ENCODE measurements around the gene TPP1. TPM values are rescaled to one million over a fixed set of nuclear protein-coding genes. Genes with fewer than 3 reads are reported as not detected.
A peak's percentile ranks its signal among the peaks of the same experiment; 100 is the strongest.

TPP1 gene
- total and polyA plus RNA-seq, 7 donors: 13.2 to 60.3 (median 47.9) TPM

DNA sequence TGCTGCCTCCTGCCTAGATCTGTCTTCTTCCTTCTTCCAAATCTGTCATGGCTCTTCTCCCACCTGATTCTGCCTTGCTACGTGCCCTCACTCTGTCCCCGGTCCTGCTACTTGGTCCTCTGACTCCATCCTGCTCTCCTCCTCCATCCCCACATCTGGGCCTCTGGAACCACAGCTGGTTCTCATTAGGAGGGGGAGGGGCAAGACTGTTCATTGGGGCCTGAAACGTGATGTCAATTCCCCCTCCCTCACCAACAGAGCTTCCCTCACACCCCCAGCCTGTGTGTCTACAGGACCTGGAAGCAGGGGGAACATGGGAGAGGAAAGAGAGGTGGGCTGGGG, 27.3 kb upstream of the TPP1 start:
- no peaks in the 10 kb centered on the region for H3K9me3 ChIP-seq
- H3K27ac ChIP-seq: peak overlapping the region; percentile 70 to 73 (median 72)
- peak; percentile 84 for DNase-seq
- no peaks in the 10 kb centered on the region for H3K27me3 ChIP-seq
- intact Hi-C loops (cut with DNase I): no loop called here
- H3K4me1 ChIP-seq: peaks cover 0 to 46% (median 40%) of the 10 kb centered on the region in 4 donors
- H3K4me3 ChIP-seq: no peak overlapping the region
- TF ChIP-seq POLR2A (IDR thresholded peaks at IDR 0.05) (no peak), EP300 (IDR thresholded peaks at IDR 0.05) (no peak), POLR2AphosphoS5 (IDR thresholded peaks at IDR 0.05) (peak in 2 of 4 donors; percentile 34 to 35)
- TF ChIP-seq, protein P1, sequence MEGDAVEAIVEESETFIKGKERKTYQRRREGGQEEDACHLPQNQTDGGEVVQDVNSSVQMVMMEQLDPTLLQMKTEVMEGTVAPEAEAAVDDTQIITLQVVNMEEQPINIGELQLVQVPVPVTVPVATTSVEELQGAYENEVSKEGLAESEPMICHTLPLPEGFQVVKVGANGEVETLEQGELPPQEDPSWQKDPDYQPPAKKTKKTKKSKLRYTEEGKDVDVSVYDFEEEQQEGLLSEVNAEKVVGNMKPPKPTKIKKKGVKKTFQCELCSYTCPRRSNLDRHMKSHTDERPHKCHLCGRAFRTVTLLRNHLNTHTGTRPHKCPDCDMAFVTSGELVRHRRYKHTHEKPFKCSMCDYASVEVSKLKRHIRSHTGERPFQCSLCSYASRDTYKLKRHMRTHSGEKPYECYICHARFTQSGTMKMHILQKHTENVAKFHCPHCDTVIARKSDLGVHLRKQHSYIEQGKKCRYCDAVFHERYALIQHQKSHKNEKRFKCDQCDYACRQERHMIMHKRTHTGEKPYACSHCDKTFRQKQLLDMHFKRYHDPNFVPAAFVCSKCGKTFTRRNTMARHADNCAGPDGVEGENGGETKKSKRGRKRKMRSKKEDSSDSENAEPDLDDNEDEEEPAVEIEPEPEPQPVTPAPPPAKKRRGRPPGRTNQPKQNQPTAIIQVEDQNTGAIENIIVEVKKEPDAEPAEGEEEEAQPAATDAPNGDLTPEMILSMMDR (IDR thresholded peaks at IDR 0.05): no peak
- H3K36me3 ChIP-seq: peaks cover 0 to 10% (median 5%) of the 10 kb centered on the region in 4 donors
- 37 to 72% methylated on average over 3 of the region's 3 CpGs for WGBS, 2 donors

DNA sequence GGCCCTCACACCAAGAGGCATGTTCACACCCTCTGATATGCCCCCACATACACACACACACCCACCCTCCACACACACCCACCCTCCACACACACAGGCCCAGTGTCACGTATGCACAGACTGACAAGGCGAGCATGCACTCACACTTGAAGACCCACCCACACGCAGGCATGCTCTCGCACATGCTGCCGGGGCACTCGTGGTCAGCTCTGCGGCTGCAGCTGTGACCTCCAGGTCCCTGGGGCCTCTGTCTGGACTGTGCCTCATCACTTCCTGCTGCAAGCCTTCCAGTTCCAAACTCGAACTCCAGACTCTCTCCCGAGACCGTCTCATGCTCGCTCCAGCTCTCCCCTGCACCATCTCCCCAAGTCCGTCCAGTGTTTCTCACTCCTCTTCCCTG, 26.8 kb upstream of the TPP1 start:
- WGBS, 2 donors: 62 to 80% methylated on average over 12 of the region's 12 CpGs
- Histone ChIP-seq H3K27me3 (no peaks in the 10 kb centered on the region), H3K9me3 (no peaks in the 10 kb centered on the region), H3K36me3 (peaks cover 0 to 14% (median 5%) of the 10 kb centered on the region in 4 donors), H3K27ac (peak overlapping the region; percentile 70 to 73 (median 72)), H3K4me1 (peaks cover 0 to 46% (median 40%) of the 10 kb centered on the region in 4 donors), H3K4me3 (no peak overlapping the region)
- intact Hi-C loops (cut with DNase I): no loop called here
- peak; percentile 82 for DNase-seq
- TF ChIP-seq EP300 (IDR thresholded peaks at IDR 0.05) (no peak), POLR2A (IDR thresholded peaks at IDR 0.05) (no peak), POLR2AphosphoS5 (IDR thresholded peaks at IDR 0.05) (no peak)
- TF ChIP-seq, protein P1 (IDR thresholded peaks at IDR 0.05): no peak

DNA sequence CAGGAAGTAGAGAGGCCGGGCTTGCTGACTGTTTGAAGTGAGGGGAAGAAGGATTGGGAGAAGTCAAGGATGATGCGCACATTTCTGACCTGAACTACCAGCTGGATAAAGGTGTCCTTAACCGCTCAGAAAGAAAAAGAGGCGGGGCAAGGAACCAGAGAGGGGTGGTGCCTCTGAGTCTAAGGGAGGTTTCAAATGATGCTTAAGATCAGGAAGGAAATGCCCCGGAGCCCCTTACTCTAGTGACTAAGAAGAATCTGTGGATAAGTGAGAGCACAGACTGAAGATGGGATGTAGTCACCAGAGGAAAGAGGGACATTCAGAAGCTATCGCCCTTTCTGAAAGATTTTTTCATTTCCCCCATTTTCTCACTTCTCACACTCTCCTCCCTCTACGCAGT, 23.7 kb upstream of the TPP1 start:
- Histone ChIP-seq H3K27ac (no peak overlapping the region), H3K27me3 (no peaks in the 10 kb centered on the region), H3K9me3 (no peaks in the 10 kb centered on the region), H3K36me3 (peaks cover 0 to 33% (median 12%) of the 10 kb centered on the region in 4 donors), H3K4me1 (peaks cover 0 to 48% (median 43%) of the 10 kb centered on the region in 4 donors), H3K4me3 (no peak overlapping the region)
- DNase-seq: peak; percentile 25
- intact Hi-C loops (cut with DNase I): no loop called here
- TF ChIP-seq, protein P1 (IDR thresholded peaks at IDR 0.05): no peak
- TF ChIP-seq EP300 (IDR thresholded peaks at IDR 0.05): no peak
- TF ChIP-seq POLR2A (IDR thresholded peaks at IDR 0.05): no peak
- TF ChIP-seq POLR2AphosphoS5 (IDR thresholded peaks at IDR 0.05): no peak
- 84 to 85% methylated on average over 7 of the region's 7 CpGs for WGBS, 2 donors

DNA sequence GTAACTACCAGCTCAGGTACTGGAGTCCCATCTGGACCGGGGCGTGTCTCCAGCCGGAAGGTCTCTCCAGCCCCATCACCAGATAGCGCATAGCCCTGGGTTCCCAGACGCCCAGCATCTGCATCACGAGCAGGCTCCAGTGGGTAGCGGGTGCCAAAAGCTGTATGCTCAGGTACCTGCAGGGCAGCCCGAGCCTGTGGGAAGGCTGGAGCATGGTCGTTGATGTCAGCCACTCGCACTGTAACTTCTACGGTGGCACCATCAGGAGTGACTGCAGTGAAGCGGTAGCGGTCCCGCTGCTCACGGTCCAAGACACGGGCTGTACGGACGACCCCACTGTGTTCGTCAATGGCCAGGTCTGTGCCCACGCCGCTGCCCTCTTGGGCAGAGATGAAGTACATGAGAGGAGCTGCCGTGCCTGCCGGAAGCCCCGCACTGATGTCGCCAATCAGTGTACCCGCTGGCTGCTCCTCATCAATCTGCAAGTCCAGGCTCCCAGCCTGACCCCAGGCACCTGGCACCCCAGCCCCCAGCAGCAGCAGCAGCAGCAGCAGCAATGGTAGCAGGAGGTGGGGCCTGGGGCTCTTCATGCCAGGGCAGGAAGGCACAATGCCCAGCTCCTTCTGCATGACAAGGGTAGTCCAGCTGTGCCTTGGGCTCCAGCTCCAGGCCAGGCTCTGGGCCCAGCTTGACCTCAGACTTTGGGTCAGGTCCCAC, 21.9 kb upstream of the TPP1 start:
- TF ChIP-seq, protein P1 (IDR thresholded peaks at IDR 0.05): no peak
- TF ChIP-seq POLR2AphosphoS5 (IDR thresholded peaks at IDR 0.05) (no peak), POLR2A (IDR thresholded peaks at IDR 0.05) (no peak), EP300 (IDR thresholded peaks at IDR 0.05) (no peak)
- no peak overlapping the region for H3K4me3 ChIP-seq
- no peaks in the 10 kb centered on the region for H3K27me3 ChIP-seq
- peaks cover 0 to 33% (median 12%) of the 10 kb centered on the region in 4 donors for H3K36me3 ChIP-seq
- WGBS, 2 donors: 95 to 97% methylated on average over 26 of the region's 26 CpGs
- no peak for DNase-seq
- intact Hi-C loops (cut with DNase I): no loop called here
- H3K9me3 ChIP-seq: no peaks in the 10 kb centered on the region
- peaks cover 0 to 47% (median 43%) of the 10 kb centered on the region in 4 donors for H3K4me1 ChIP-seq
- no peak overlapping the region for H3K27ac ChIP-seq
